ENCODE data around the gene HLCS. TPM values are rescaled to one million over a fixed set of nuclear protein-coding genes. Genes with fewer than 3 reads are reported as not detected.

Gene HLCS
- total RNA-seq, 6 donors from 2014 or later: 15.3 to 34.6 (median 24.1) TPM

- H3K27me3 ChIP-seq: no peaks in the 10 kb centered on the region
- no peak for DNase-seq
- H3K4me1 ChIP-seq: peaks cover 0 to 20% (median 5%) of the 10 kb centered on the region in 4 donors
- no peaks in the 10 kb centered on the region for H3K36me3 ChIP-seq
- no peak for TF ChIP-seq POLR2AphosphoS5 (IDR thresholded peaks at IDR 0.05)
- TF ChIP-seq CTCF (IDR thresholded peaks at IDR 0.05): no peak
- no peak for TF ChIP-seq EP300 (IDR thresholded peaks at IDR 0.05)
- no peak for TF ChIP-seq POLR2A (IDR thresholded peaks at IDR 0.05)
- no peaks in the 10 kb centered on the region for H3K9me3 ChIP-seq
- H3K27ac ChIP-seq: no peak overlapping the region
- 95 to 97% methylated on average over 17 of the region's 17 CpGs for WGBS, 2 donors
- H3K4me3 ChIP-seq: no peak overlapping the region
- no peak for ATAC-seq (ENCODE audit: low FRiP score in 2 of 2)
These were observed 51.3 kb downstream of the HLCS start for GRCh38 chr21:36915014-36915695.

- H3K36me3 ChIP-seq: no peaks in the 10 kb centered on the region
- WGBS, 2 donors: 94 to 95% methylated on average over 17 to 18 of the region's 18 CpGs
- peak in 1 of 2 donors; percentile 35 for DNase-seq
These were observed 52.0 kb downstream of the HLCS start for GRCh38 chr21:36914244-36915013.

GRCh38 chr21:36913247-36914169 is 53.0 kb downstream of the HLCS start:
- ATAC-seq (ENCODE audit: low FRiP score in 2 of 2): no peak
- Histone ChIP-seq H3K9me3 (no peaks in the 10 kb centered on the region), H3K4me3 (no peak overlapping the region), H3K36me3 (no peaks in the 10 kb centered on the region), H3K4me1 (peaks cover 0 to 26% (median 6%) of the 10 kb centered on the region in 4 donors), H3K27ac (no peak overlapping the region), H3K27me3 (no peaks in the 10 kb centered on the region)
- DNase-seq: no peak
- TF ChIP-seq CTCF (IDR thresholded peaks at IDR 0.05) (no peak), EP300 (IDR thresholded peaks at IDR 0.05) (no peak), POLR2A (IDR thresholded peaks at IDR 0.05) (no peak), POLR2AphosphoS5 (IDR thresholded peaks at IDR 0.05) (no peak)
- 94 to 97% methylated on average over 6 to 8 of the region's 8 CpGs for WGBS, 2 donors

More at GRCh38 chr21:36914244-36915013, 52.0 kb downstream of the HLCS start:
- no peak for TF ChIP-seq CTCF (IDR thresholded peaks at IDR 0.05)
- no peak for TF ChIP-seq EP300 (IDR thresholded peaks at IDR 0.05)
- TF ChIP-seq POLR2A (IDR thresholded peaks at IDR 0.05): no peak
- TF ChIP-seq POLR2AphosphoS5 (IDR thresholded peaks at IDR 0.05): no peak
- no peak for ATAC-seq (ENCODE audit: low FRiP score in 2 of 2)
- Histone ChIP-seq H3K27me3 (no peaks in the 10 kb centered on the region), H3K4me1 (peaks cover 0 to 26% (median 6%) of the 10 kb centered on the region in 4 donors), H3K4me3 (no peak overlapping the region), H3K27ac (no peak overlapping the region), H3K9me3 (no peaks in the 10 kb centered on the region)

- H3K27ac ChIP-seq: peak overlapping the region in 1 of 4 donors; percentile 30
- H3K4me3 ChIP-seq: no peak overlapping the region
- TF ChIP-seq POLR2AphosphoS5 (IDR thresholded peaks at IDR 0.05) (no peak), POLR2A (IDR thresholded peaks at IDR 0.05) (no peak), EP300 (IDR thresholded peaks at IDR 0.05) (no peak)
- no peaks in the 10 kb centered on the region for H3K27me3 ChIP-seq
- no peaks in the 10 kb centered on the region for H3K9me3 ChIP-seq
- H3K36me3 ChIP-seq: no peaks in the 10 kb centered on the region
- peak in 1 of 2 donors; percentile 44 for DNase-seq
- 75 to 82% methylated on average over 15 to 17 of the region's 17 CpGs for WGBS, 2 donors
- peaks cover 0 to 17% (median 1%) of the 10 kb centered on the region in 4 donors for H3K4me1 ChIP-seq
- peak; percentile 59 to 72 for ATAC-seq (ENCODE audit: low FRiP score in 2 of 2)
These were observed 55.7 kb downstream of the HLCS start for GRCh38 chr21:36910581-36911307.
